Psoas muscle (tissue), 8 donors: Measurements from ENCODE around the gene C19orf67. TPM values are rescaled to one million over a fixed set of nuclear protein-coding genes. Genes with fewer than 3 reads are reported as not detected.

Experiments used
- ATAC-seq, 4 donors: fragments of 200-7000 bp; cut with Tn5 transposase; one replicate each; pipeline ENCODE4 v1.9.1; 2020; ENCODE audit warnings: moderate library complexity in 3 of 4, mild to moderate bottlenecking in 2 of 4
- DNase-seq, 2 donors: peaks; one replicate each; pipeline ENCODE4 v3.0.0-alpha.2; 2020
- H3K27ac ChIP-seq: fragments of 200-600 bp; one replicate; pipeline ENCODE4 v1.8.0; 2022
- H3K27me3 ChIP-seq, 3 donors: fragments of 200-600 bp in 1 of 3; one replicate each; pipeline versions ENCODE4 v1.6.1 to v1.8.0; 2013 to 2022; ENCODE audit warnings: low read length in 2 of 3, mild to moderate bottlenecking in 2 of 3, moderate library complexity in 1 of 3; ENCODE audit not compliant: insufficient read depth in 3 of 3
- H3K36me3 ChIP-seq, 2 donors: fragments of 200-600 bp in 1 of 2; one replicate each; pipeline versions ENCODE4 v1.6.1 to v1.8.0; 2013 to 2022; ENCODE audit warnings: low read depth in 1 of 2, mild to moderate bottlenecking in 1 of 2, moderate library complexity in 1 of 2; ENCODE audit not compliant: insufficient read depth in 1 of 2
- H3K4me1 ChIP-seq: fragments of 200-600 bp; one replicate; pipeline ENCODE4 v1.8.0; 2022
- H3K4me3 ChIP-seq: fragments of 200-600 bp; one replicate; pipeline ENCODE4 v1.8.0; 2022; ENCODE audit warnings: mild to moderate bottlenecking
- H3K9me3 ChIP-seq: fragments of 200-600 bp; one replicate; pipeline ENCODE4 v1.8.0; 2022
- CTCF ChIP-seq: fragments of 200-600 bp; IDR thresholded peaks from one replicate; pipeline ENCODE4 v1.8.0; 2022; ENCODE audit warnings: antibody characterized with exemption
- WGBS, 3 donors: extraction: QIAGEN DNeasy Blood & Tissue Kit; methylation state at CpG; one replicate each; pipeline versions ENCODE4 v1.1.6 to v1.1.7; 2013; 5-methylcytosine and 5-hydroxymethylcytosine counted together
- intact Hi-C, 2 donors: fragments of 100-400 bp; cut with DNase I; formaldehyde crosslinking; loops; one replicate each; pipeline versions ENCODE4 v1.11.0 to v1.14.2; 2022
- polyA plus RNA-seq, 3 donors: library from polyadenylated mRNA; stranded (reverse); fragments of 200-250 nt; gene quantifications; one replicate each; pipeline ENCODE4 v1.2.3, GENCODE V29; 2013
- total RNA-seq, 4 donors: library from RNA; stranded (reverse); fragmentation: NEBNext Ultra II Directional in 2 of 4; extraction: Animal tissue kit (Norgen Biotek cat#: 25700) in 2 of 4; gene quantifications; one replicate each; pipeline versions ENCODE4 v1.2.1 to v1.2.4, GENCODE V29; 2021 to 2023
- donor health status: healthy with polysubstance abuse.
- donor health status: DM: no; HTN: no; CAD: no; lungs with moderate emphysema.
- donor health status: Bipolar disorder and iron deficiency.
- donor health status: healthy.
- donor health status: DM: yes; HTN: yes; CAD: no.
- donor health status: DM: no; HTN: no; CAD: no.
- donor health status: DM: no; HTN: no; CAD: no.
- donor health status: DM: yes; HTN: yes; CAD: no.

Gene C19orf67
- total and polyA plus RNA-seq, 7 donors, result not detected

- H3K9me3 ChIP-seq, result no peaks in the 10 kb centered on the region
- H3K4me1 ChIP-seq, result no peaks in the 10 kb centered on the region
- no peak overlapping the region for H3K4me3 ChIP-seq
- ATAC-seq, result no peak
- no peak overlapping the region for H3K27ac ChIP-seq
- DNase-seq, result no peak
- H3K27me3 ChIP-seq, result peaks cover 0 to 36% (median 16%) of the 10 kb centered on the region in 3 donors
- no peak for TF ChIP-seq CTCF
- WGBS, 3 donors, result 80 to 94% (median 91%) methylated on average over 3 of the region's 3 CpGs
- H3K36me3 ChIP-seq, result no peaks in the 10 kb centered on the region
- intact Hi-C loops, result no loop called here
Measured at GRCh38 chr19:14055396-14055795, 30.2 kb downstream of the C19orf67 start.

GRCh38 chr19:14054721-14055120, 30.9 kb downstream of the C19orf67 start:
- Histone ChIP-seq H3K27me3 (peaks cover 0 to 29% (median 16%) of the 10 kb centered on the region in 3 donors), H3K27ac (no peak overlapping the region), H3K36me3 (no peaks in the 10 kb centered on the region), H3K9me3 (no peaks in the 10 kb centered on the region), H3K4me3 (no peak overlapping the region), H3K4me1 (no peaks in the 10 kb centered on the region)
- DNase-seq (no peak), ATAC-seq (no peak)
- no peak for TF ChIP-seq CTCF
- 59 to 70% (median 59%) methylated on average over 11 of the region's 11 CpGs for whole genome bisulfite sequencing, 3 donors
- intact Hi-C loops, result no loop called here

- H3K27me3 ChIP-seq, result peaks cover 0 to 23% (median 15%) of the 10 kb centered on the region in 3 donors
- no peak for TF ChIP-seq CTCF
- WGBS, 3 donors, result 75 to 83% (median 78%) methylated on average over 6 of the region's 6 CpGs
- no peaks in the 10 kb centered on the region for H3K4me1 ChIP-seq
- DNase-seq (no peak), ATAC-seq (no peak)
- no peak overlapping the region for H3K4me3 ChIP-seq
- no peaks in the 10 kb centered on the region for H3K36me3 ChIP-seq
- H3K27ac ChIP-seq, result no peak overlapping the region
- intact Hi-C loops, result no loop called here
- H3K9me3 ChIP-seq, result no peaks in the 10 kb centered on the region
Measured at GRCh38 chr19:14054099-14054498, 31.5 kb downstream of the C19orf67 start.

- intact Hi-C loops, result no loop called here
- ATAC-seq, result no peak
- WGBS, 3 donors, result 81 to 84% (median 83%) methylated on average over 9 to 11 of the region's 11 CpGs
Measured at GRCh38 chr19:14053500-14053899, 32.1 kb downstream of the C19orf67 start.

More at GRCh38 chr19:14053500-14053899, 32.1 kb downstream of the C19orf67 start:
- H3K4me3 ChIP-seq, result no peak overlapping the region
- DNase-seq, result no peak
- no peaks in the 10 kb centered on the region for H3K4me1 ChIP-seq
- no peaks in the 10 kb centered on the region for H3K9me3 ChIP-seq
- H3K36me3 ChIP-seq, result no peaks in the 10 kb centered on the region
- TF ChIP-seq CTCF, result no peak
- H3K27ac ChIP-seq, result no peak overlapping the region
- H3K27me3 ChIP-seq, result peaks cover 0 to 17% (median 13%) of the 10 kb centered on the region in 3 donors
